H9 (cell line): ENCODE data around the gene HOXA7. TPM values are rescaled to one million over a fixed set of nuclear protein-coding genes. Genes with fewer than 3 reads are reported as not detected.
A peak's percentile ranks its signal among the peaks of the same experiment; 100 is the strongest.

Experiments
- DNase-seq: peaks from one replicate; pipeline ENCODE4 v3.0.0-alpha.2; 2017
- H2AFZ ChIP-seq: one replicate; pipeline ENCODE4 v1.6.1; 2013; ENCODE audit warnings: mild to moderate bottlenecking, low read length, control low read depth, moderate library complexity
- H2AK5ac ChIP-seq: 2 replicates; pipeline ENCODE4 v1.6.1; 2013; ENCODE audit warnings: low read length, control low read depth, mixed read lengths; ENCODE audit not compliant: insufficient read length
- H2BK120ac ChIP-seq: one replicate; pipeline ENCODE4 v1.6.1; 2013; ENCODE audit warnings: low read depth, mild to moderate bottlenecking, low read length, control low read depth, inconsistent platforms; ENCODE audit not compliant: poor library complexity, severe bottlenecking
- H2BK12ac ChIP-seq: 2 replicates; pipeline ENCODE4 v1.6.1; 2013; ENCODE audit warnings: low read length, control low read depth, mixed read lengths, low read depth; ENCODE audit not compliant: insufficient read length
- H2BK15ac ChIP-seq: 2 replicates; pipeline ENCODE4 v1.6.1; 2013; ENCODE audit warnings: low read depth, low read length, control low read depth
- H2BK20ac ChIP-seq: one replicate; pipeline ENCODE4 v1.6.1; 2013; ENCODE audit warnings: low read depth, mild to moderate bottlenecking, low read length, control low read depth, inconsistent platforms; ENCODE audit not compliant: poor library complexity, severe bottlenecking
- H2BK5ac ChIP-seq: 2 replicates; pipeline ENCODE4 v1.6.1; 2013; ENCODE audit warnings: low read length, control low read depth, mixed read lengths; ENCODE audit not compliant: insufficient read length
- H3K14ac ChIP-seq: 2 replicates; pipeline ENCODE4 v1.6.1; 2013; ENCODE audit warnings: low read length, control low read depth; ENCODE audit not compliant: insufficient read depth
- H3K18ac ChIP-seq: 2 replicates; pipeline ENCODE4 v1.6.1; 2013; ENCODE audit warnings: low read depth, mild to moderate bottlenecking, mixed read lengths, low read length, control low read depth; ENCODE audit not compliant: insufficient read length
- H3K23ac ChIP-seq: 2 replicates; pipeline ENCODE4 v1.6.1; 2013; ENCODE audit warnings: low read length, control low read depth, mixed read lengths, low read depth; ENCODE audit not compliant: insufficient read length
- H3K23me2 ChIP-seq: 2 replicates; pipeline ENCODE4 v1.6.1; 2013; ENCODE audit warnings: low read depth, mild to moderate bottlenecking, mixed read lengths, low read length, control low read depth; ENCODE audit not compliant: insufficient read length, poor library complexity, severe bottlenecking
- H3K27ac ChIP-seq: 2 replicates; pipeline ENCODE4 v1.5.1; 2013; ENCODE audit warnings: low read length, control low read depth, mixed read lengths, low read depth; ENCODE audit not compliant: insufficient read length
- H3K27me3 ChIP-seq: 2 replicates; pipeline ENCODE4 v1.6.1; 2013; ENCODE audit warnings: low read length, control low read depth, inconsistent platforms; ENCODE audit not compliant: insufficient read depth
- H3K4ac ChIP-seq: 2 replicates; pipeline ENCODE4 v1.6.1; 2013; ENCODE audit warnings: low read depth, mild to moderate bottlenecking, control low read depth, inconsistent platforms, low read length, moderate library complexity
- H3K4me1 ChIP-seq: 2 replicates; pipeline ENCODE4 v1.6.1; 2013; ENCODE audit warnings: low read length, control low read depth, inconsistent platforms; ENCODE audit not compliant: insufficient read depth
- H3K4me2 ChIP-seq: 2 replicates; pipeline ENCODE4 v1.6.1; 2013; ENCODE audit warnings: low read length, control low read depth, mixed read lengths; ENCODE audit not compliant: insufficient read length, insufficient read depth
- H3K56ac ChIP-seq: 2 replicates; pipeline ENCODE4 v1.6.1; 2013; ENCODE audit warnings: low read depth, mild to moderate bottlenecking, mixed read lengths, low read length, control low read depth; ENCODE audit not compliant: insufficient read length
- H3K79me1 ChIP-seq: 2 replicates; pipeline ENCODE4 v1.6.1; 2013; ENCODE audit warnings: low read depth, mild to moderate bottlenecking, moderate library complexity, low read length, control low read depth, inconsistent platforms; ENCODE audit not compliant: insufficient read depth, poor library complexity, severe bottlenecking
- H3K79me2 ChIP-seq: 2 replicates; pipeline ENCODE4 v1.6.1; 2013; ENCODE audit warnings: low read length, control low read depth, inconsistent platforms; ENCODE audit not compliant: insufficient read depth
- H3K9ac ChIP-seq: 2 replicates; pipeline ENCODE4 v1.6.1; 2013; ENCODE audit warnings: low read length, control low read depth, mixed read lengths; ENCODE audit not compliant: insufficient read length; ENCODE audit errors: extremely low read depth
- H3K9me3 ChIP-seq: one replicate; pipeline ENCODE4 v1.6.1; 2013; ENCODE audit warnings: low read depth, low read length, inconsistent platforms; ENCODE audit not compliant: control insufficient read depth
- H3T11ph ChIP-seq: one replicate; pipeline ENCODE4 v1.6.1; 2013; ENCODE audit warnings: mild to moderate bottlenecking, low read length, control low read depth, inconsistent platforms
- H4K20me1 ChIP-seq: one replicate; pipeline ENCODE4 v1.6.1; 2013; ENCODE audit not compliant: control insufficient read depth, insufficient read length, insufficient read depth
- H4K5ac ChIP-seq: 2 replicates; pipeline ENCODE4 v1.6.1; 2013; ENCODE audit warnings: low read depth, mild to moderate bottlenecking, mixed read lengths, low read length, control low read depth; ENCODE audit not compliant: insufficient read length
- H4K8ac ChIP-seq: replicated peaks from 2 replicates; pipeline ENCODE4 v1.6.1; 2013; ENCODE audit warnings: low read length, control low read depth, mixed read lengths, low read depth; ENCODE audit not compliant: insufficient read length
- H4K91ac ChIP-seq: 2 replicates; pipeline ENCODE4 v1.6.1; 2013; ENCODE audit warnings: low read depth, mild to moderate bottlenecking, moderate library complexity, mixed read lengths, low read length, control low read depth; ENCODE audit not compliant: insufficient read length
- H3K27ac Mint-ChIP-seq, 3 experiments: 2 replicates in 2 of 3; 3 replicates in 1 of 3; pipeline ENCODE4 v1.8.0; 2020 to 2021; ENCODE audit warnings: mixed read lengths in 3 of 3, mild to moderate bottlenecking in 1 of 3, moderate library complexity in 1 of 3
- H3K27me3 Mint-ChIP-seq: 2 replicates; pipeline ENCODE4 v1.8.0; 2021; ENCODE audit warnings: low read depth, mild to moderate bottlenecking, moderate library complexity, mixed read lengths
- H3K36me3 Mint-ChIP-seq, 3 experiments: 2 replicates in 2 of 3; 3 replicates in 1 of 3; pipeline ENCODE4 v1.8.0; 2020 to 2021; ENCODE audit warnings: low read depth in 3 of 3, mixed read lengths in 3 of 3; ENCODE audit not compliant: insufficient read depth in 1 of 3
- H3K4me1 Mint-ChIP-seq, 2 experiments: 2 replicates each; pipeline ENCODE4 v1.8.0; 2020; ENCODE audit warnings: mixed read lengths in 2 of 2
- H3K4me3 Mint-ChIP-seq, 2 experiments: 2 replicates in 1 of 2; 3 replicates in 1 of 2; pipeline ENCODE4 v1.8.0; 2020 to 2021; ENCODE audit warnings: mild to moderate bottlenecking in 2 of 2, mixed read lengths in 2 of 2, moderate library complexity in 1 of 2
- H3K9me3 Mint-ChIP-seq, 2 experiments: 2 replicates in 1 of 2; 3 replicates in 1 of 2; pipeline ENCODE4 v1.8.0; 2020; ENCODE audit warnings: mild to moderate bottlenecking in 2 of 2, mixed read lengths in 2 of 2, moderate library complexity in 1 of 2
- CTCF ChIP-seq: fragments of 200-600 bp; sonication (generic); conservative IDR thresholded peaks from 3 replicates; pipeline ENCODE4 v1.8.0; 2021; ENCODE audit warnings: antibody characterized with exemption, mild to moderate bottlenecking
- WGBS: extraction: QIAGEN DNeasy Blood & Tissue Kit; methylation state at CpG from one replicate; pipeline ENCODE4 v1.1.7; 2013; ENCODE audit warnings: missing lambda C conversion rate, low lambda C conversion rate, mixed read lengths; ENCODE audit not compliant: insufficient read length; ENCODE audit errors: extremely low coverage; 5-methylcytosine and 5-hydroxymethylcytosine counted together
- total RNA-seq: library from RNA; stranded (reverse); gene quantifications from 2 replicates; pipeline ENCODE4 v1.2.1, GENCODE V29; 2021

HOXA7 gene
- total RNA-seq, 1 experiment from 2014 or later = not detected

- Mint-ChIP-seq H3K9me3 (peaks cover 1 to 14% of the 10 kb centered on the region in 2 experiments; a peak in 3 of 5 replicates), H3K27me3 (peaks cover 100% of the 10 kb centered on the region), H3K27ac (no peak overlapping the region), H3K36me3 (peaks cover 0 to 2% (median 0%) of the 10 kb centered on the region in 3 experiments; a peak in 3 of 7 replicates), H3K4me1 (peaks cover 17 to 44% of the 10 kb centered on the region in 2 experiments), H3K4me3 (peak overlapping the region; percentile 12 to 73; a peak in 4 of 5 replicates)
- no peaks in the 10 kb centered on the region for H4K20me1 ChIP-seq
- H3K23ac ChIP-seq = no peak overlapping the region
- H2AK5ac ChIP-seq = no peak overlapping the region
- no peaks in the 10 kb centered on the region for H3K4me1 ChIP-seq
- no peak overlapping the region for H3T11ph ChIP-seq
- no peaks in the 10 kb centered on the region for H3K23me2 ChIP-seq
- H3K9me3 ChIP-seq = no peaks in the 10 kb centered on the region
- no peak overlapping the region for H2BK15ac ChIP-seq
- H2BK5ac ChIP-seq = no peak overlapping the region
- TF ChIP-seq CTCF = no peak
- H3K14ac ChIP-seq = no peak overlapping the region
- H2BK20ac ChIP-seq = no peak overlapping the region
- WGBS = no CpG with 5 or more reads among the region's 49 CpGs
- H4K8ac ChIP-seq = no peak overlapping the region
- H3K9ac ChIP-seq = no peak overlapping the region
- no peak overlapping the region for H4K5ac ChIP-seq
- H3K79me1 ChIP-seq = no peaks in the 10 kb centered on the region
- no peak overlapping the region for H3K56ac ChIP-seq
- H2AFZ ChIP-seq = no peak overlapping the region
- no peak overlapping the region for H3K27ac ChIP-seq
- H3K27me3 ChIP-seq = peaks cover 97% of the 10 kb centered on the region
- peak; percentile 60 for DNase-seq
- H4K91ac ChIP-seq = no peak overlapping the region
- no peak overlapping the region for H3K4me2 ChIP-seq
- H3K4ac ChIP-seq = no peak overlapping the region
- H2BK12ac ChIP-seq = no peak overlapping the region
- H2BK120ac ChIP-seq = no peak overlapping the region
- H3K18ac ChIP-seq = no peak overlapping the region
- H3K79me2 ChIP-seq = no peaks in the 10 kb centered on the region
These were observed 32.2 kb upstream of the HOXA7 start for GRCh38 chr7:27188386-27189294.
